Thyroid gland (tissue), 4 donors: ENCODE measurements around the gene STAT2. TPM values are rescaled to one million over a fixed set of nuclear protein-coding genes. Genes with fewer than 3 reads are reported as not detected.

Experiments used
- DNase-seq, 2 donors: peaks; one replicate each; pipeline ENCODE4 v3.0.0-alpha.2; 2019
- H3K27ac ChIP-seq, 3 donors: fragments of 200-600 bp; sonication (generic); 1 replicate in 2 of 3; 2 replicates in 1 of 3; pipeline ENCODE4 v1.5.1; 2016 to 2019; ENCODE audit warnings: mild to moderate bottlenecking in 1 of 3, moderate library complexity in 1 of 3
- H3K27me3 ChIP-seq: fragments of 200-600 bp; sonication (generic); one replicate; pipeline ENCODE4 v1.5.1; 2019
- H3K36me3 ChIP-seq, 2 donors: fragments of 200-600 bp; sonication (generic); one replicate each; pipeline ENCODE4 v1.5.1; 2016 to 2019
- H3K4me1 ChIP-seq, 2 donors: fragments of 200-600 bp; sonication (generic); one replicate each; pipeline ENCODE4 v1.5.1; 2017 to 2019
- H3K4me3 ChIP-seq, 3 donors: fragments of 200-600 bp; sonication (generic); replicated peaks in 1 of 3; 1 replicate in 2 of 3; 2 replicates in 1 of 3; pipeline ENCODE4 v1.5.1; 2016; ENCODE audit warnings: mild to moderate bottlenecking in 1 of 3
- H3K9me3 ChIP-seq: fragments of 200-600 bp; sonication (generic); one replicate; pipeline ENCODE4 v1.5.1; 2017
- CTCF ChIP-seq, 6 experiments: fragments of 200-600 bp in 3 of 6; fragments of 450-650 bp in 3 of 6; sonication (generic) in 3 of 6; IDR thresholded peaks; one replicate each; pipeline ENCODE4 v1.5.1; 2016 to 2019; ENCODE audit warnings: antibody characterized with exemption in 6 of 6, mild to moderate bottlenecking in 2 of 6, inconsistent platforms in 1 of 6, moderate library complexity in 1 of 6
- POLR2A ChIP-seq, 2 donors: fragments of 450-650 bp; IDR thresholded peaks; one replicate each; pipeline ENCODE4 v1.6.1; 2017; ENCODE audit warnings: antibody characterized with exemption in 2 of 2, mild to moderate bottlenecking in 2 of 2, moderate library complexity in 1 of 2
- WGBS, 2 donors: methylation state at CpG; one replicate each; pipeline ENCODE4 v1.1.5; 2017; 5-methylcytosine and 5-hydroxymethylcytosine counted together
- intact Hi-C: fragments of 100-400 bp; cut with DNase I; formaldehyde crosslinking; loops from one replicate; pipeline ENCODE4 v1.15.1; 2023
- total RNA-seq, 4 donors: library from RNA; depleted of rRNA; stranded (reverse); fragments of >200 nt; gene quantifications; one replicate each; pipeline ENCODE4 v1.2.3, GENCODE V29; 2016

Gene STAT2
- total RNA-seq, 4 donors from 2014 or later: 121 to 166 (median 146) TPM

GRCh38 chr12:56304276-56304675 lies 55.6 kb downstream of the STAT2 start:
- DNase-seq: no peak
- Histone ChIP-seq H3K27ac (no peak overlapping the region), H3K27me3 (no peaks in the 10 kb centered on the region), H3K4me1 (peaks cover 21 to 23% of the 10 kb centered on the region in 2 donors), H3K9me3 (no peaks in the 10 kb centered on the region), H3K36me3 (peaks cover 4 to 8% of the 10 kb centered on the region in 2 donors), H3K4me3 (no peak overlapping the region)
- TF ChIP-seq POLR2A (IDR thresholded peaks at IDR 0.05) (no peak), CTCF (IDR thresholded peaks at IDR 0.05) (no peak)
- intact Hi-C loops: no loop called here
- WGBS, 2 donors: 96 to 97% methylated on average over 3 of the region's 3 CpGs

GRCh38 chr12:56300644-56301464 lies 59.1 kb downstream of the STAT2 start:
- peak overlapping the region; percentile 90 to 97 (median 91) for H3K27ac ChIP-seq

GRCh38 chr12:56299853-56300643 lies 59.9 kb downstream of the STAT2 start, which contains the start of gene CS:
Gene CS, minus strand, starts transcription at chr12:56300330. Its CDS starts 129 bp downstream, at chr12:56300201.
- peaks cover 0 to under 1% of the 10 kb centered on the region in 2 donors for H3K36me3 ChIP-seq
- H3K27me3 ChIP-seq: no peaks in the 10 kb centered on the region
- peaks cover 41 to 50% of the 10 kb centered on the region in 2 donors for H3K4me1 ChIP-seq
- peak within 1 kb of the TSS; percentile 4 to 86 (median 77) for H3K4me3 ChIP-seq
- no peaks in the 10 kb centered on the region for H3K9me3 ChIP-seq
- intact Hi-C loops: loop anchor here (10.0 kb wide), 1 partner anchor 165 kb away; the partner anchor contains the start of gene SPRYD4
- TF ChIP-seq CTCF (IDR thresholded peaks at IDR 0.05) (peak in 1 of 6 experiments; percentile 24), POLR2A (IDR thresholded peaks at IDR 0.05) (peak; percentile 60 to 81)
- DNase-seq: peak; percentile 99 to 100
- peak within 1 kb of the TSS; percentile 90 to 97 (median 91) for H3K27ac ChIP-seq
- WGBS, 2 donors: 1% methylated on average over 28 to 45 of the region's 63 CpGs

More at GRCh38 chr12:56300644-56301464, 59.1 kb downstream of the STAT2 start:
- intact Hi-C loops: no loop called here
- TF ChIP-seq POLR2A (IDR thresholded peaks at IDR 0.05) (no peak), CTCF (IDR thresholded peaks at IDR 0.05) (no peak)
- H3K4me1 ChIP-seq: peaks cover 41 to 50% of the 10 kb centered on the region in 2 donors
- peak overlapping the region in 2 of 3 donors; percentile 70 to 86 for H3K4me3 ChIP-seq
- no peaks in the 10 kb centered on the region for H3K9me3 ChIP-seq
- 36 to 41% methylated on average over 21 of the region's 21 CpGs for WGBS, 2 donors
- no peak for DNase-seq
- H3K36me3 ChIP-seq: peaks cover 0 to 4% of the 10 kb centered on the region in 2 donors
- no peaks in the 10 kb centered on the region for H3K27me3 ChIP-seq

GRCh38 chr12:56299308-56299852 lies 60.5 kb downstream of the STAT2 start:
- no peaks in the 10 kb centered on the region for H3K9me3 ChIP-seq
- 1 to 2% methylated on average over 10 of the region's 10 CpGs for WGBS, 2 donors
- peaks cover 41 to 50% of the 10 kb centered on the region in 2 donors for H3K4me1 ChIP-seq
- H3K36me3 ChIP-seq: no peaks in the 10 kb centered on the region
- DNase-seq: peak in 1 of 2 donors; percentile 16
- no peaks in the 10 kb centered on the region for H3K27me3 ChIP-seq
- intact Hi-C loops: loop anchor here (10.0 kb wide), 1 partner anchor 165 kb away; the partner anchor contains the start of gene SPRYD4
- H3K4me3 ChIP-seq: peak overlapping the region; percentile 4 to 86 (median 77)
- peak overlapping the region; percentile 66 to 91 (median 72) for H3K27ac ChIP-seq
- TF ChIP-seq CTCF (IDR thresholded peaks at IDR 0.05): no peak
- TF ChIP-seq POLR2A (IDR thresholded peaks at IDR 0.05): no peak
